Measurements from ENCODE around the gene AFAP1L1.
"Not testable (repeated sequence)": the region's sequence is repeated elsewhere in the genome, so short reads cannot be mapped to it uniquely, and the experiment has no call there.

Gene AFAP1L1

GRCh38 chr5:149376104-149376503 lies 104.4 kb downstream of the AFAP1L1 start:
- no peak for DNase-seq

GRCh38 chr5:149376711-149377447 lies 105.2 kb downstream of the AFAP1L1 start:
- no peak for DNase-seq

- DNase-seq, result no peak
These were observed 106.7 kb downstream of the AFAP1L1 start for GRCh38 chr5:149378241-149378820.

DNA sequence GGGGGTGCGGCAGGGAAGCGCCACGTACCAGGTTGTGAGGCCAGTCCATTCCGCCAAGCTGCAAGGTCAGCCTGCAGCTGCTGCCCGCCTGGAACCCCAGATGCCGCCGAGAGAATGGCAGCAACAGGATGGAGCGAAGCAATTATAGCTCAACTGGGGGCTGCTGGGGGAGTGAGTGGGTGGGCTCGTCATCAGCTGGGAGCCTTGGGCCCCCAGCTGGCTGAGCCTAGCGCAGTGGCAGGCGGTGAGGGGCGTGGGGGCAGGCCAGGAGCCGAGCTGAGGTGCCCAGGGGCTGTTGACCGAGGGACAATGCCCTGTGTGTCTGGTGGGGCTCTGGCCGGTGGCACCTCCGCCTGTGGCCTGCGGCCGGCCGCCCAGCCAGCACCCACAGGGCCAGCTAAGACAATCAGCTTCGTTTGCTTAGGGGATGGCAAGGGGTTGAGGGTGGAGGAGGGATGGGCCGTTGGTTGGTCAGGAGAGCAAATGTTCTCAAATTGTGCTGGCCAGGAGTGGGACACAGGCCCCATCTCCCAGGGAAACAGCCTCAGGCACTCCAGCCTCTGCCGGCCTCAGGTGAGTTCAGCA lies 107.6 kb downstream of the AFAP1L1 start, which contains the start of gene IL17B:
Gene IL17B (minus strand): TSS at position 116 of the 585 bp plus-strand sequence. CDS start 67 bp downstream, at position 49.
- DNase-seq, result no peak

DNA sequence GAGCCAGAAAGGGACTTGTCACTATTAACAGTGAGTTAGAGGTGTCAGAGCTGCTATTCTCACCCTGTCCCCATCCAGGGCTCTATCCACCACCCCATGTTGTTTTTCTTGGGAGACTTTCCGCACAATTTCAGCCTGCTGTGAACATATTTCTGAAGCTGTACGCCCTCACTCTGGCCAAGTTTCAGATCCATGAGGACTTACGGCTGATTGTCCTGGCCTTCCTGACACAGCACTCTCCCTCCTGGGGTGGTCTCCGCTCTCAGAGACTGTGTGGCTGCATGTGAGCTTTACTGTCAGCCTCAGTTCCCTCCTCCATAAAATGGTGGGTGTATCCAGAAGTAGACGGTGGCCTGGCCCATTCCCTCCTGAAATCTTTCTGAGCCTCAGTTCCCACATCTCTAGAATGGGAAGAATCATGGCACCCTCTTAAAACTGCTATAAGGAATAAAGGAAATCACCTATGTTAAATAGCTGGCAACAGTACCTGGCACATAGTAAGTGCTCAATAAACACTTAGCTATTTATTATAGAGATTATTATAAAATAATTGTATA lies 108.2 kb downstream of the AFAP1L1 start:
- DNase-seq, result no peak

DNA sequence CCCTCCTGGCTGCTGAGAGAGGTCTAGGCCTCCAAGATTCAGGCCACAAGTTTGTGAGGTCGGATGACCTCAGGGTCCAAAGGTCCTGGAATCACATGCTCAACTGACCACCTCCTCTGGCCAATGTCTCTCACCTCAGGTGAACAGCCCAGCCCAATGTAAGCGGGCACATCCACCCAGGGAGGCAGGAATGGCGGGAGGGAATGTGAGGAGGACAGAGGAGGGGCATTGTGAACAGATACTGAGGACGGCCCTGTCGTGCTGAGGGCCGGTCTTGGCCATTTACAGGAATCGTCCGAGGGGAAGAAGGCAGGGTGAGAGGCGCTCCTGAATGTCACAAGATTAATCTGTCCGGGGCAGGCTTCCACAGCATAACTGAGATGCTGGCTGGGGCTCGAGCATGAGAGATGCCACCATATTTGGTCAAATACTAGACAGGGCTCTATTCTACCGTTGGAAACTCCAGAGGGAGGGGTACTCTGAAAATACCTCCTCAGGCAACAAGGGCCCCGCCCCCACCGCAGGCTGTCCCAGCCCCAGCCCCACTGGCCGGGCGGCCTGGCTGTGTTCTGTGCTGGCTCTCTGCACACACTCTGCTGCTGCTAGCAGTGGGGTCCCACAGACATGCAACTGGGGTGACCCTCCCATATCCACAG lies 108.9 kb downstream of the AFAP1L1 start:
- DNase-seq, result no peak

- DNase-seq, result no peak
These were observed 109.8 kb downstream of the AFAP1L1 start for GRCh38 chr5:149381261-149381985.

GRCh38 chr5:149381986-149382338 lies 110.3 kb downstream of the AFAP1L1 start:
- peak; percentile 27 for DNase-seq

DNA sequence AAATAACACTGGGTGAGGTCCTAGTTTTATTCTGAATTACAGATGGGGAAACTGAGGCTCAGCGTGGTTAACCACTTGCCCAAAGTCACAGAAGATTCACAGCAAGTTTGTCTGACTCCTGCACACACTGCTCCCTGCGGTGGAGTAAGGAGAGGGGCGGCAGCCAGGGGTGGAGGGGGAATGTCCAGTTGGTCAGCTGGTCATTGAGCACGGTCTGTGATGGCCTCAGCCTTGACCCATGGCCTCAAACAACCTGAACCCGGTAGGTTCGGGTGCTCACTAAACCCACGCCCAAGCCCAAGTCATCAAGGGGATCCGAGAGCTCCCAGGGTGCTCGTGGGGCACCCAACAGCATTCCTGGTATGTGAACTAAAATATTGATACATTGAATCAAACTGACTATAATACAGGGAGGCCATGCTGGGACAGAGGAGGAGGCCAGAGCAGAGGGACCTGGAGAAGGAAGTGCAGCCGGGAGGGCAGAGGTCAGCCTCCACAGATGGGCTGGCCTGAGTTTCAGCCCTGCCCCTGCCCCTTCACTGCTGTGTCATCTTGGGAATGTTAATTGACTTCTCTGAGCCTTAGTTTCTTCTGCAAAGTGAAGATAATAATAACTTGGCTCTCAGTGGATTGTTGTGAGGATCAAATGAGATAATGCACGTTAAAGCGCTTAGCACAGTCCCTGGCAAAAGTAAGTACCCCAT lies 111.0 kb downstream of the AFAP1L1 start:
- DNase-seq, result no peak

- DNase-seq, result no peak
These were observed 111.7 kb downstream of the AFAP1L1 start for GRCh38 chr5:149383399-149383798.

DNA sequence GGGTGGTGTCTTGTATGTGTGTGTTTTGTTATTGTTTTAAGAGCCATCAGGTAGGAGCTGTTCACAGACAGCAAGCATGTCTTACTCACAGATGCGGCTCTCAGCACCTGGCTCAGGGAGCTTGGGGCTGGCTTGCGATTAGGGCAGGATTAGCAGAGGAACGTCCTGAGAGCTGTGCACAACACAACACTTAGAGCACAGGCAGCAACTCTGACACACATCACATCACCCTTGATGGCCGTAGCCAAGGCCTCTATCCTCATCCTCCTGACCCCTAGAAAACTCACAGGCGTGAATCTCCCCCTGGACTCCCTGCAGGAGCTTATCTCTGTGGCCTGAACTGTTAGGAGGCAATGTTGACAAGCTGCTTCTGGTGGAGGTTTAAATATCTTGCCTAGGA lies 114.5 kb downstream of the AFAP1L1 start:
- no peak for DNase-seq

DNA sequence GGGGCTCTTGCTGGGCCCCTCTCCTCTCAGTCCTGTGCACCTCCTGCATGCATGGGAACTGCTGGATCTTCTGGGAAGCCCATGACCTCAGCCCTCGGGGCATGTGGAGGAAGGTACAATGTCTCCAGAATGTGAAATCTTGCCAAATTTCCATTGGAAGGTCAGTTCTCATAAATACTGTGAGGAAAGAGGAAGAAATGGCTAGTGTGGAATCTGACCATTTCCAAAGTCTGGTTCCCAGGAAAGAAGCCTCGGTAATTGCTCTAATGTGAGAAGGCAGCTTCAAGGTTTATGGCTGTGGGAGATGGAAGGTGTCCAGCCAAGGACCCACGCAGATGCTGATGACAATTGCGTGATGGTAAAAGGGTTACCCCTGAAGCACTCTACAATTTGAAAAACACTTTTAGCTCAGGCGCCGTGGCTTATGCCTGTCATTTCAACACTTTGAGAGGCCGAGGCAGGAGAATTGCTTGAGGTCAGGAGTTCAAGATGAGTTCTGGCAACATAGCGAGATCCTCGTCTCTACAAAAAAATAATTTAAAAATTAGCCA lies 115.5 kb downstream of the AFAP1L1 start:
- DNase-seq, result no peak

- no peak for DNase-seq
These were observed 116.3 kb downstream of the AFAP1L1 start for GRCh38 chr5:149387982-149388381.

DNA sequence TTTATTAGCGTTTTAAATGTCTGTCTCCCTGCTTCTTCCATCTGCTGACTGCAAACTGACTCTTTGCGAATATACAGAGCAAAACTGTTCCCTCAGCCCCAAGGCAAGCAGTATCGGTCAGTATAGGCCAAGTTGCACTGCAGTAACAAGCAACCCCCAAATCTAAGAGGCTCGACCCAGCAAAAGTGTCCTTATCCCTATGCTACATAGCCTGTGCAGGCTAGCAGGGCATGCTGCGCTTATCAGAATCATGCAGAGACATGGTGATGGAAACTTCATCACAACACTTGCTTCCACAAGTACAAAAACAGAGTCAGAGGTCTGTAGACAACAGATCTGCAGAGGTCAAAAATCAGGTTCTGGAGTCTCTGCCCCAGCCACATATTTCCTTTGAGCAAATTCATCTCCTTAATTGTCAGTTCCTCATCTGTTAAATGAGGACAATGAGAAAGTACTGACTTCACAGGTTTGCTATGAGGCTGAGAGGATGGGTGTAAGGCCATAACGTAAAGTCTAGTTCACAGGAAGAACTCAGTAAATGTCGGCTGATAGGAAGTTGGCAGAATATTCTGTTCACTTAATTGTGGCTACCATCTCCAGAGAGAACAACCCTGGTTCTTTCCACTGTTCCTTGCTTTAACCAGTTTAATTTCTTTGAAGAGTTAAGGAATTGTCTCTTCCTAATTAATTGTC lies 117.0 kb downstream of the AFAP1L1 start:
- no peak for DNase-seq

- DNase-seq, result no peak
These were observed 118.2 kb downstream of the AFAP1L1 start for GRCh38 chr5:149389552-149390495.

DNA sequence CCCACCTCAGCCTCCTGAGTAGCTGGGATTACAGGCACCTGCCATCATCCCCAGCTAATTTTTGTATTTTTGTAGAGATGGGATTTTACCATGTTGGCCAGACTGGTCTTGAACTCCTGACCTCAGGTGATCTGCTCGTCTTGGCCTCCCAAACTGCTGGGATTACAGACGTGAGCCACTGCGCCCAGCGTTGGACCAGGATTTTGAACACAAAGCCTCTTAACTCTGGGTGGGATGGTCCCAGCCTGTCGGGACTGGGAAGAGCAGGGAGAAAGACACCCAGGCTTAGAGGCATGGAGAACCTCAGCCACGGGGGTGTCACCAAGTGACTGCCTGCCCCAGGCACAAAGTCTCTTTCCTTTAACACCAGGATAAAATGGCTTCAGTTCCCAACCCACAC lies 119.4 kb downstream of the AFAP1L1 start:
- DNase-seq, result not testable (repeated sequence)

All from NCI-H2227 treated with DMSO at 0.1 percent for 48 hours (cell line).